GM19455 (cell line): Measurements from ENCODE around the gene SLC25A36.
A peak's percentile ranks its signal among the peaks of the same experiment; 100 is the strongest.

Experiments used
- ATAC-seq: cut with Tn5 transposase; IDR thresholded peaks from one replicate; pipeline ENCODE4 v1.9.1; 2021; ENCODE audit not compliant: unreplicated experiment

SLC25A36 gene

GRCh38 chr3:140941434-140942220, at the start of gene SLC25A36:
Gene SLC25A36, plus strand, starts transcription at chr3:140941836. Its CDS starts 219 bp downstream, at chr3:140942055.
- peak; percentile 94 for ATAC-seq

- ATAC-seq = no peak
These were observed 44.6 kb upstream of the SLC25A36 start for GRCh38 chr3:140896997-140897396.

DNA sequence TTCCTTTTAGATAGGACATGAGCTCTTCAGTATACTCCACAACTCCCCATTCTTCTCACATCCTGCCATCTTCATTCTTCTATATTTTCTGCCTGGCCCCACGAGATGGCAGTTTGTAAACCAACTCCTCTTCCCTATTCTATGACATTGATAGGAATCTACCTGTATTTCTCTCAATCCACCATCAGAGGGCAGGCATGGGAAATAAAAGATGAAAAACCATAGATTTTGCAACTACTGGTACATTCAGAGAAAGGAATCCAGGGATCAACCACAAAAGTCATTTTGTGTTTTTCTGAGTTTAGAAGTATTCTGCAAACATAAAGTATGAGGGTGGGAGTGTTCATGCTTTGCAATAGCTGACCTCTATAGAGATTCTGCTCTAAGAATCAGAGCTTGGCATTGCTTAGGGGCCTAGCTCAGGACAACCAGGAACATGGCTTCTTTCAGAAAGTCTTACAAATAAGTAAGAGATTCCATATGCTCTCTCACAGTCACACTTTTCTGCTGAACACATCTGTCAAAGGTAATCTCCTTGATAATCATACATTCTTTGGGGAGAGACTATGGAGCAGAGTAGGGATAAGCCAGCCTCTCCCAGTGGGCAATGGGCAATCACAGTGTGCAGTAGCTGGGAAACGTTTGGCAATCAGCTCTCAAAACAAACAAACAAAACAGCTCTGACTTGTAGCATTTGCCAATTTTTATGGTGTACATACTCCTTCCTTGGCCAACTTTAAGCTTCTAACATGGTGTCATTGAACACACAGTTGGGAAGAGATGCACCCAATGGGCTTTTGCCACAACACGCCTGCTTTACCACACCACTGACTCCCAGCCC, 43.1 kb upstream of the SLC25A36 start:
- peak; percentile 61 for ATAC-seq

GRCh38 chr3:140899363-140899762, 42.3 kb upstream of the SLC25A36 start:
- ATAC-seq = no peak

DNA sequence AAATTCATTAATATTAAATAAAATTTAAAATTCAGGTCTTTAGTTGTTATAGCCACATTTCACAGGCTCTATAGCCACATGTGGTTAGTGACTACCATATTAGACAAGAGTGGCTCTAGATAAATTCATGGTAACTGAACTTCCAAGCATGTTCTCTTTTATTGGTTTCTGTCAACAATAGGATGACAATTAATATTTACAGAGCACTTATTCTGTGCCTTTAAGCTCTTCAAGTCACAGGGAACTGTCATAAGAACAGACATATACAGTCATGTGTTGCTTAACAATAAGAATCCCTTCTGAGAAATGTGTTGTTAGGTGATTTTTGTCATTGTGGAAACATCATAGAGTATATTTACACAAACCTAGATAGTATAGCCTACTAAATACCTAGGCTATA, 38.8 kb upstream of the SLC25A36 start:
- no peak for ATAC-seq

DNA sequence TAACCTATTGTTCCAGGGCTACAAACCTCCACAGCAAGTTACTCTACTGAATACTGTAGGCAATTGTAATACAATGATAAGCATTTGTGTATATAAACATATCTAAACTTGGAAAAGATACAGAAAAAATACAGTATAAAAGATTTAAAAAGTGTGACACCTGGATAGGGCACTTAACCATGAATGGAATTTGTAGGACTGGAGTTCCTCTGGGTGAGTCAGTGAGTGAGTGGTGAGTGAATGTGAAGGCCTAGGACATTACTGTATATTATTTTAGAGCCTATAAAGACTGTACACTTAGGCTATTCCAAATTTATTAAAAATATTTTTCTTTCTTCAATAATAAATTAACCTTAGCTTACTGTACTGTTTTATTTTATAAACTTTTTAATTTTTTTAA, 38.4 kb upstream of the SLC25A36 start:
- ATAC-seq = no peak

GRCh38 chr3:140904521-140904920, 37.1 kb upstream of the SLC25A36 start:
- ATAC-seq = no peak

GRCh38 chr3:140905559-140905958, 36.1 kb upstream of the SLC25A36 start:
- no peak for ATAC-seq

DNA sequence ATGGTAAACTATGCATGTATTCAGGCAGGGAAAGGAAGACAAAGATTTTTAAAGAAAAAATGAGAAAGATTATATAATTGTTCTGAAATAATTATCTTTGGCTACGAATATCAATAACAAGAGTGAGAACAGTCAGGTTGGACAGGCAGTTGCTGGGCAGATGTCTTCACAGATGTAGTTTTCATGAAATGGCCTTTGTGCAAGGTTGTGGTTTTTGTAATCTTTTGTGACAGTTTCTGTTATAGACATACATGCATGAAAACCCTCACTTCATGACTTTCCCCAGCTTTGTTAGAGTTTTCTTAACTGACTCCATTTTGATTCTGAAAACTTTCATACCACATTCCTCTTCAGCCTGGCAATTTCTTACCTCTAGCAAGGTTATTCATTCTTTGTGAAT, 34.9 kb upstream of the SLC25A36 start:
- no peak for ATAC-seq

DNA sequence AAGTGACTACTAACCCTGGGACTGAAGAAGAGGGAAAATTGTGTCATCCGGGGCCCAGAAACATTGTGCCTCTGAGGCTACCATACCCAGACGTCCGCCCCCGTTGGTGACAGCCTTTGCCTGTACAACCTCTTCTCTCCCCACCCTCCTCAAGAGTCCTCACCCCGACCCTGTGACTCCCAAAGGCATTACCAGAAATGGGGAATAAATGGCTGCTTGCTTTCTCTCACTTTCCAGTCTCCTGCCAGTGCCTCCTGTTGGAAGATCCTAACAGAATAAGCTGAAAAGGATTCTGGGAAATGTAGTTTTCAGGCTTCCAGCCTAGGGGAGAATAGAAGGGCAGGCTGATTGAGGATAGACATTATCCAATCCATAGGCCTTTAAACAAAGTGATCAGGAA, 30.8 kb upstream of the SLC25A36 start:
- ATAC-seq = no peak

GRCh38 chr3:140911822-140912221, 29.8 kb upstream of the SLC25A36 start:
- no peak for ATAC-seq

- no peak for ATAC-seq
These were observed 27.9 kb upstream of the SLC25A36 start for GRCh38 chr3:140913728-140914127.

- no peak for ATAC-seq
These were observed 27.2 kb upstream of the SLC25A36 start for GRCh38 chr3:140914384-140914945.

DNA sequence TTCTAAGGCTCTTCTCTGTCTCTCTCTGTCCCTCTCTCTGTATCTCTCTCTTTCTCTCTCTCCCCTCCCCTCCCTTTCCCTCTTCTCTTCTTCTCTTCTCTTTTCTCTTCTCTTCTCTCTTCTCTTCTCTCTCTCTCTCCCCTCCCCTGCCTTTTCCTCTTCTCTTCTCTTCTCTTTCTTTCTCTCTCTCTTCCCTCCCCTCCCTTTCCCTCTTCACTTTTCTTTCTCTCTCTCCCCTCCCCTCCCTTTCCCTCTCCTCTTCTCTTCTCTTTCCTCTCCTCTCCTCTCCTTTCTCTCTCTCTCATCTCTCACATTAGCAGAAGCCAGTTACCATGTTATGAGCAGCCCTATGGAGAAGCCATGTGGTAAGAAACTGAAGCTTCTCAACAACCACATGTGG, 25.0 kb upstream of the SLC25A36 start:
- ATAC-seq = no peak

DNA sequence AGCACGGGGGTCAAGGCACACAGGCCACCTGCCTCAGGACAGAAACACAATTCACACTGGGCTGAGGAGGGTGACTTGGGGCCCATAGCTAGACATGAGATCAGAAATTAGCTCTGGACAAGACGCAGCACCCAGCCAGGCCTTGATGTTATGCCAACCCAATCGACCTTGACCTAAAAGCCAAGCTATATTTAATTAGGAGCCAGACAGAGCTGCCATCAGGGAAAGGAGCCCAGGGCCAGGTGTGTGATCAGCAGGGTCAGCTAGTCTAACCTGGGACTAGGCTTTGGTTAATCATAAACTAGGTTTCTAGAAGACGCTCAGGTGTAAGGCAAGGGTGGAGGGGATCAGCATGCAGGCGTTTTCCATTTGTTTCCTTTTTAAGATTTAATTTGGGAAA, 23.9 kb upstream of the SLC25A36 start:
- no peak for ATAC-seq

GRCh38 chr3:140920029-140920428, 21.6 kb upstream of the SLC25A36 start:
- no peak for ATAC-seq

GRCh38 chr3:140922634-140923033, 19.0 kb upstream of the SLC25A36 start:
- ATAC-seq = no peak

- no peak for ATAC-seq
These were observed 17.4 kb upstream of the SLC25A36 start for GRCh38 chr3:140924097-140924873.

- ATAC-seq = no peak
These were observed 14.2 kb upstream of the SLC25A36 start for GRCh38 chr3:140927279-140928069.

- ATAC-seq = no peak
These were observed 12.2 kb upstream of the SLC25A36 start for GRCh38 chr3:140929446-140929845.
